DOHH2 (cell line): ENCODE data around the gene HIBADH.

Experiments
- EZH2phosphoT487 ChIP-seq: fragments of 200-600 bp; sonication (generic); IDR thresholded peaks from 2 replicates; pipeline ENCODE4 v1.6.1; 2017; ENCODE audit warnings: borderline replicate concordance, mild to moderate bottlenecking, antibody characterized with exemption, low read length, moderate library complexity, mixed read lengths
- TF ChIP-seq, protein P1 (sequence below): fragments of 200-600 bp; sonication (generic); IDR thresholded peaks from one replicate; pipeline ENCODE4 v1.5.1; 2014; ENCODE audit warnings: antibody characterized with exemption, mild to moderate bottlenecking, low read depth, low read length; ENCODE audit not compliant: poor library complexity, severe bottlenecking

DNA sequence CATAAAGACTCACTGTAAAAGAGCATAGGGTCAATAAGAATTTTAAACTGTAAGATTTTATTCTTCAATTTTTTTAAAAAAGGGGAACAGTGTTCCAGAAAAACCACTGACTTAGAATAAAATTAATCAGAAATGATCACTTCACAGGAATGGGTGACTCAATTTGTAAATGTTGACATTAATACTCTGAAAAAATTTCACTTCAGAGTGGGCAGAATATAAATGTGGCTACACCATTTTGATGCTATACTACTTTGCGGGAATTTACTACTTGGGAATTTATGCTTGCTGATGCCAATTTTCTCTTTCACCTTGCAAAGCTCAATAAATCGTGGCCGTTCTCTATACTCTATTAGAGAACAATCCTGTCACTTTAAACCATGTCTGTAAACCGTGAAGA is 126.9 kb downstream of the HIBADH start:
- TF ChIP-seq, protein P1, sequence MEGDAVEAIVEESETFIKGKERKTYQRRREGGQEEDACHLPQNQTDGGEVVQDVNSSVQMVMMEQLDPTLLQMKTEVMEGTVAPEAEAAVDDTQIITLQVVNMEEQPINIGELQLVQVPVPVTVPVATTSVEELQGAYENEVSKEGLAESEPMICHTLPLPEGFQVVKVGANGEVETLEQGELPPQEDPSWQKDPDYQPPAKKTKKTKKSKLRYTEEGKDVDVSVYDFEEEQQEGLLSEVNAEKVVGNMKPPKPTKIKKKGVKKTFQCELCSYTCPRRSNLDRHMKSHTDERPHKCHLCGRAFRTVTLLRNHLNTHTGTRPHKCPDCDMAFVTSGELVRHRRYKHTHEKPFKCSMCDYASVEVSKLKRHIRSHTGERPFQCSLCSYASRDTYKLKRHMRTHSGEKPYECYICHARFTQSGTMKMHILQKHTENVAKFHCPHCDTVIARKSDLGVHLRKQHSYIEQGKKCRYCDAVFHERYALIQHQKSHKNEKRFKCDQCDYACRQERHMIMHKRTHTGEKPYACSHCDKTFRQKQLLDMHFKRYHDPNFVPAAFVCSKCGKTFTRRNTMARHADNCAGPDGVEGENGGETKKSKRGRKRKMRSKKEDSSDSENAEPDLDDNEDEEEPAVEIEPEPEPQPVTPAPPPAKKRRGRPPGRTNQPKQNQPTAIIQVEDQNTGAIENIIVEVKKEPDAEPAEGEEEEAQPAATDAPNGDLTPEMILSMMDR = no peak
- TF ChIP-seq EZH2phosphoT487 = no peak
